ENCODE measurements around the gene ZC3H12D. TPM values are rescaled to one million over a fixed set of nuclear protein-coding genes. Genes with fewer than 3 reads are reported as not detected.
A peak's percentile ranks its signal among the peaks of the same experiment; 100 is the strongest.

ZC3H12D gene
- total and polyA plus RNA-seq, 2 of the 8 experiments (the other 6 are each of a cell fraction or from before 2014, with no cell fraction given), result 0.05 to 0.07 TPM

DNA sequence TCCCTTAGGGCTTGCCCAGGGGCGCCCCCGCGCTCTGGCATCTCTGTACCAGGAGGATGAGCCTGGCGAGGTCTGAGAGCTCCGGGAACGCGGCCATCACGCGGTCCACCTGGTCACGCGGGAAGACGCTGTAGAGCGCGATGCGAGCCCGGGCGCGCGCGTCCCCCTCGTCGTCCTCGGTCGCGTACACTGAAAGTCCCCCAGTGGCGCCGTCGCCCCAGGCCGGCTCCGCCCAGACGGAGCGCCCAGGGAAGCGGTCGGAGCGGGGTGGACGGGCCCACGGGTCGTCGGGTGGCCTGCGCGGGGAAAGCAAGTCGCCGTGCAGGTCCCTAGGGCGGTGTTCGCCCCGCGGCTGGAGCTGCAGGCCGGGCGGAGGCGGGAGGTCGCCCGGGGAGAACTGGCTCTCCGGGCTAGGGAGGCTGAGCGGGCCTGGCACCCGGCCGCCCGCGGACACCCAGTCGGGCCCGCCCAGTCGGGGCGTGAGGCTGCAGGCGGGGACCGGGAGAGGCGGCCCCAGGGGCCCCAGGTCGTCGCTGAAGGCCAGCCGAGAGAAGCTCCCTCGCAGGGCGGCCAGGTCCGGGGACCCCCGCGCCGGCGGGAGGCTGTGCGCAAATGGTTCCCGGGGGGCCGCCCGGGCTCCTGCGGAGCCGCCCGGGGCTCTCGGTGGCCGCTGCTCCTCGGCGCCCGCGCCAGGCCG lies 34.0 kb downstream of the ZC3H12D start:
- no peaks in the 10 kb centered on the region for H3K36me3 ChIP-seq (ENCODE audit: control insufficient read depth in 2 of 4, insufficient read depth in 4 of 4, low read length in 3 of 4)
- H3K56ac ChIP-seq (replicated peaks; ENCODE audit: insufficient read length, low read depth, low read length), result no peak overlapping the region
- H3K27ac ChIP-seq (ENCODE audit: low read depth, low read length), result no peak overlapping the region
- H3K9me3 ChIP-seq (ENCODE audit: insufficient read depth in 2 of 2, low read depth in 1 of 2, low read length in 1 of 2), result no peaks in the 10 kb centered on the region
- H3K4me3 ChIP-seq (ENCODE audit: extremely low read depth in 1 of 4, insufficient read depth in 2 of 4, low read depth in 3 of 4, low read length in 4 of 4), result peak overlapping the region; percentile 46 to 67 (median 50)
- H3K4me2 ChIP-seq (ENCODE audit: insufficient read depth in 1 of 2, low read depth in 2 of 2, low read length in 2 of 2), result peak overlapping the region; percentile 73 to 96
- H2BK5ac ChIP-seq (ENCODE audit: low read depth, low read length), result no peak overlapping the region
- FAIRE-seq, result no peak
- no peak overlapping the region for H4K91ac ChIP-seq (replicated peaks; ENCODE audit: insufficient read length, low read length)
- no peak overlapping the region for H2BK15ac ChIP-seq (ENCODE audit: low read length)
- peak overlapping the region; percentile 89 for H4K8ac ChIP-seq (ENCODE audit: extremely low read depth, insufficient read depth, low read length)
- CTCF ChIA-PET (ENCODE audit: partially characterized antibody), result interaction anchor here (0.5 to 1.2 kb wide), 3 partner anchors 13 to 463 kb away, joined by 3 to 4 read pairs (median 3); no protein-coding TSS in a partner anchor
- no peak overlapping the region for H3K14ac ChIP-seq (ENCODE audit: insufficient read length)
- peaks cover 16 to 32% (median 30%) of the 10 kb centered on the region in 4 experiments for H3K27me3 ChIP-seq (replicated peaks in 1 of 4; ENCODE audit: control insufficient read depth in 3 of 4, extremely low read depth in 1 of 4, insufficient read depth in 3 of 4, low read length in 3 of 4)
- H3K18ac ChIP-seq (ENCODE audit: extremely low read depth, low read length), result no peak overlapping the region
- H2AFZ ChIP-seq (ENCODE audit: low read length), result no peak overlapping the region; the same call in 1 of the 2 replicates
- POLR2A ChIA-PET (ENCODE audit: partially characterized antibody), result interaction anchor here (1.0 to 1.5 kb wide), 3 partner anchors 9 to 397 kb away, joined by 3 to 7 read pairs (median 3); no protein-coding TSS in a partner anchor
- H4K5ac ChIP-seq (ENCODE audit: insufficient read length, low read depth, low read length), result no peak overlapping the region
- H4K20me1 ChIP-seq (replicated peaks in 1 of 2; ENCODE audit: control insufficient read depth in 1 of 2, insufficient read depth in 2 of 2, low read length in 2 of 2), result no peaks in the 10 kb centered on the region
- H3K4me1 ChIP-seq (replicated peaks in 1 of 4; ENCODE audit: control insufficient read depth in 3 of 4, insufficient read depth in 4 of 4, low read length in 3 of 4), result peaks cover 0 to 1% (median 0%) of the 10 kb centered on the region in 4 experiments; a peak in 2 of 7 replicates
- H3K23ac ChIP-seq (ENCODE audit: insufficient read length), result no peak overlapping the region
- H2BK20ac ChIP-seq (ENCODE audit: low read length), result no peak overlapping the region
- H2AK5ac ChIP-seq (ENCODE audit: low read depth, low read length), result no peak overlapping the region
- peak overlapping the region; percentile 50; the same call in 1 of the 2 replicates for H2BK12ac ChIP-seq (ENCODE audit: low read depth, low read length)
- no peaks in the 10 kb centered on the region for H3K79me1 ChIP-seq (ENCODE audit: low read depth, low read length)
- no peak overlapping the region for H3K9ac ChIP-seq (replicated peaks in 1 of 4; ENCODE audit: extremely low read depth in 1 of 4, low read depth in 3 of 4, low read length in 3 of 4)
- WGBS, 2 experiments (ENCODE audit: extremely low coverage in 1 of 2, insufficient coverage in 1 of 2, insufficient read length in 1 of 2, insufficient replicate concordance in 2 of 2, low coverage in 1 of 2, low lambda C conversion rate in 2 of 2, missing lambda C conversion rate in 1 of 2), result 8% methylated on average over 61 of the region's 89 CpGs; no CpG with 5 or more reads in 1 of the 2 experiments
- peaks cover 11% of the 10 kb centered on the region; the same call in 1 of the 2 replicates for H3K23me2 ChIP-seq (ENCODE audit: low read depth, low read length)
- no peak overlapping the region for H3K4ac ChIP-seq (replicated peaks; ENCODE audit: insufficient read length, low read depth, low read length)
- no peaks in the 10 kb centered on the region for H3K79me2 ChIP-seq (ENCODE audit: control insufficient read depth in 1 of 2, insufficient read depth in 2 of 2, low read length in 2 of 2)
- H2BK120ac ChIP-seq (replicated peaks; ENCODE audit: low read depth, low read length), result no peak overlapping the region
- peak in 1 of 2 experiments; percentile 64 for DNase-seq (ENCODE audit: low read depth in 1 of 2, low spot score in 2 of 2)
- TF ChIP-seq, protein P1, sequence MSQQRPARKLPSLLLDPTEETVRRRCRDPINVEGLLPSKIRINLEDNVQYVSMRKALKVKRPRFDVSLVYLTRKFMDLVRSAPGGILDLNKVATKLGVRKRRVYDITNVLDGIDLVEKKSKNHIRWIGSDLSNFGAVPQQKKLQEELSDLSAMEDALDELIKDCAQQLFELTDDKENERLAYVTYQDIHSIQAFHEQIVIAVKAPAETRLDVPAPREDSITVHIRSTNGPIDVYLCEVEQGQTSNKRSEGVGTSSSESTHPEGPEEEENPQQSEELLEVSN (IDR thresholded peaks at IDR 0.05), result peak; percentile 91
- TF ChIP-seq, protein P2, sequence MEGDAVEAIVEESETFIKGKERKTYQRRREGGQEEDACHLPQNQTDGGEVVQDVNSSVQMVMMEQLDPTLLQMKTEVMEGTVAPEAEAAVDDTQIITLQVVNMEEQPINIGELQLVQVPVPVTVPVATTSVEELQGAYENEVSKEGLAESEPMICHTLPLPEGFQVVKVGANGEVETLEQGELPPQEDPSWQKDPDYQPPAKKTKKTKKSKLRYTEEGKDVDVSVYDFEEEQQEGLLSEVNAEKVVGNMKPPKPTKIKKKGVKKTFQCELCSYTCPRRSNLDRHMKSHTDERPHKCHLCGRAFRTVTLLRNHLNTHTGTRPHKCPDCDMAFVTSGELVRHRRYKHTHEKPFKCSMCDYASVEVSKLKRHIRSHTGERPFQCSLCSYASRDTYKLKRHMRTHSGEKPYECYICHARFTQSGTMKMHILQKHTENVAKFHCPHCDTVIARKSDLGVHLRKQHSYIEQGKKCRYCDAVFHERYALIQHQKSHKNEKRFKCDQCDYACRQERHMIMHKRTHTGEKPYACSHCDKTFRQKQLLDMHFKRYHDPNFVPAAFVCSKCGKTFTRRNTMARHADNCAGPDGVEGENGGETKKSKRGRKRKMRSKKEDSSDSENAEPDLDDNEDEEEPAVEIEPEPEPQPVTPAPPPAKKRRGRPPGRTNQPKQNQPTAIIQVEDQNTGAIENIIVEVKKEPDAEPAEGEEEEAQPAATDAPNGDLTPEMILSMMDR (IDR thresholded peaks at IDR 0.05; ENCODE audit: control extremely low read depth in 1 of 3, insufficient read depth in 1 of 3, low read depth in 1 of 3, low read length in 3 of 3), result no peak
- no peak for TF ChIP-seq SAP30 (IDR thresholded peaks at IDR 0.05; ENCODE audit: insufficient read depth, insufficient replicate concordance, low read length)
- no peak for TF ChIP-seq SIRT6 (IDR thresholded peaks at IDR 0.05; ENCODE audit: low read length)
- TF ChIP-seq JUN (IDR thresholded peaks at IDR 0.05; ENCODE audit: low read depth, low read length), result no peak
- no peak for TF ChIP-seq POU5F1 (IDR thresholded peaks at IDR 0.05; ENCODE audit: low read depth, low read length)
- TF ChIP-seq RNF2 (IDR thresholded peaks at IDR 0.05; ENCODE audit: borderline replicate concordance, low read depth, low read length, missing control alignments, poor library complexity, severe bottlenecking), result no peak
- TF ChIP-seq KDM4A (IDR thresholded peaks at IDR 0.05; ENCODE audit: low read depth, low read length, severe bottlenecking), result peak; percentile 98
